ENCODE measurements around the gene SPRR2E.
"Not testable (repeated sequence)": the region's sequence is repeated elsewhere in the genome, so short reads cannot be mapped to it uniquely, and the experiment has no call there.

The SPRR2E gene

GRCh38 chr1:153094426-153094825 is at the start of gene SPRR2E:
Gene SPRR2E (minus strand): TSS chr1:153094526. CDS start chr1:153093751, 775 bp downstream.
- Mint-ChIP-seq H3K27ac (ENCODE audit: low read depth) (no peak within 1 kb of the TSS), H3K9me3 (no peaks in the 10 kb centered on the region), H3K36me3 (ENCODE audit: insufficient read depth) (no peaks in the 10 kb centered on the region)

GRCh38 chr1:153141377-153141776 is 47.1 kb upstream of the SPRR2E start:
- no peak overlapping the region for H3K27ac Mint-ChIP-seq (ENCODE audit: low read depth)
- peaks cover 86% of the 10 kb centered on the region for H3K27me3 Mint-ChIP-seq
- H3K4me3 Mint-ChIP-seq, result no peak overlapping the region
- peaks cover 2% of the 10 kb centered on the region for H3K36me3 Mint-ChIP-seq (ENCODE audit: insufficient read depth)
- no peak for DNase-seq (ENCODE audit: low spot score in 2 of 2)
- no peaks in the 10 kb centered on the region for H3K9me3 Mint-ChIP-seq
- ATAC-seq (replicated peaks; ENCODE audit: extremely low read depth, poor library complexity, severe bottlenecking), result no peak
- no peaks in the 10 kb centered on the region for H3K4me1 Mint-ChIP-seq

More at GRCh38 chr1:153094426-153094825, at the start of gene SPRR2E:
- H3K27me3 Mint-ChIP-seq, result peaks cover 66% of the 10 kb centered on the region
- no peak for ATAC-seq (replicated peaks; ENCODE audit: extremely low read depth, poor library complexity, severe bottlenecking)
- no peak within 1 kb of the TSS for H3K4me3 Mint-ChIP-seq
- no peak for DNase-seq (ENCODE audit: low spot score in 2 of 2)
- H3K4me1 Mint-ChIP-seq, result no peaks in the 10 kb centered on the region

GRCh38 chr1:153140484-153140883 is 46.2 kb upstream of the SPRR2E start:
- Mint-ChIP-seq H3K9me3 (no peaks in the 10 kb centered on the region), H3K27me3 (peaks cover 86% of the 10 kb centered on the region), H3K4me3 (no peak overlapping the region), H3K36me3 (ENCODE audit: insufficient read depth) (peaks cover 2% of the 10 kb centered on the region), H3K27ac (ENCODE audit: low read depth) (no peak overlapping the region), H3K4me1 (no peaks in the 10 kb centered on the region)
- DNase-seq (ENCODE audit: low spot score in 2 of 2) (no peak), ATAC-seq (replicated peaks; ENCODE audit: extremely low read depth, poor library complexity, severe bottlenecking) (no peak)

- ATAC-seq (replicated peaks; ENCODE audit: extremely low read depth, poor library complexity, severe bottlenecking) (no peak), DNase-seq (ENCODE audit: low spot score in 2 of 2) (no peak)
- Mint-ChIP-seq H3K27ac (ENCODE audit: low read depth) (no peak overlapping the region), H3K4me3 (no peak overlapping the region), H3K9me3 (no peaks in the 10 kb centered on the region), H3K27me3 (peaks cover 97% of the 10 kb centered on the region), H3K4me1 (no peaks in the 10 kb centered on the region), H3K36me3 (ENCODE audit: insufficient read depth) (no peaks in the 10 kb centered on the region)
Measured at GRCh38 chr1:153133743-153134142, 39.4 kb upstream of the SPRR2E start.

GRCh38 chr1:153133267-153133666 is 38.9 kb upstream of the SPRR2E start:
- Mint-ChIP-seq H3K4me1 (no peaks in the 10 kb centered on the region), H3K36me3 (ENCODE audit: insufficient read depth) (no peaks in the 10 kb centered on the region), H3K4me3 (no peak overlapping the region), H3K27ac (ENCODE audit: low read depth) (no peak overlapping the region), H3K9me3 (no peaks in the 10 kb centered on the region), H3K27me3 (peaks cover 92% of the 10 kb centered on the region)
- no peak for DNase-seq (ENCODE audit: low spot score in 2 of 2)
- no peak for ATAC-seq (replicated peaks; ENCODE audit: extremely low read depth, poor library complexity, severe bottlenecking)

GRCh38 chr1:153128688-153129087 is 34.4 kb upstream of the SPRR2E start:
- ATAC-seq (replicated peaks; ENCODE audit: extremely low read depth, poor library complexity, severe bottlenecking); H3K4me3 Mint-ChIP-seq; H3K27ac Mint-ChIP-seq (ENCODE audit: low read depth); DNase-seq (ENCODE audit: low spot score in 2 of 2); H3K36me3 Mint-ChIP-seq (ENCODE audit: insufficient read depth); H3K4me1 Mint-ChIP-seq: not testable (repeated sequence)
- Mint-ChIP-seq H3K27me3 (peaks cover 47% of the 10 kb centered on the region), H3K9me3 (peaks cover 12% of the 10 kb centered on the region)

- H3K27ac Mint-ChIP-seq (ENCODE audit: low read depth), result no peak overlapping the region
- DNase-seq (ENCODE audit: low spot score in 2 of 2) (no peak), ATAC-seq (replicated peaks; ENCODE audit: extremely low read depth, poor library complexity, severe bottlenecking) (no peak)
- H3K36me3 Mint-ChIP-seq (ENCODE audit: insufficient read depth), result peaks cover 2% of the 10 kb centered on the region
- no peaks in the 10 kb centered on the region for H3K4me1 Mint-ChIP-seq
- no peak overlapping the region for H3K4me3 Mint-ChIP-seq
- H3K9me3 Mint-ChIP-seq, result peaks cover 12% of the 10 kb centered on the region
- peaks cover 36% of the 10 kb centered on the region for H3K27me3 Mint-ChIP-seq
Measured at GRCh38 chr1:153127296-153127695, 33.0 kb upstream of the SPRR2E start.

- ATAC-seq (replicated peaks; ENCODE audit: extremely low read depth, poor library complexity, severe bottlenecking) (no peak), DNase-seq (ENCODE audit: low spot score in 2 of 2) (no peak)
- Mint-ChIP-seq H3K36me3 (ENCODE audit: insufficient read depth) (peaks cover 2% of the 10 kb centered on the region), H3K4me3 (no peak overlapping the region), H3K9me3 (peaks cover 12% of the 10 kb centered on the region), H3K27ac (ENCODE audit: low read depth) (no peak overlapping the region), H3K27me3 (peaks cover 29% of the 10 kb centered on the region), H3K4me1 (no peaks in the 10 kb centered on the region)
Measured at GRCh38 chr1:153125536-153125935, 31.2 kb upstream of the SPRR2E start.

GRCh38 chr1:153123793-153124192 is 29.5 kb upstream of the SPRR2E start:
- H3K4me1 Mint-ChIP-seq, result not testable (repeated sequence)

GRCh38 chr1:153122831-153123421 is 28.6 kb upstream of the SPRR2E start:
- no peak overlapping the region for H3K27ac Mint-ChIP-seq (ENCODE audit: low read depth)
- ATAC-seq (replicated peaks; ENCODE audit: extremely low read depth, poor library complexity, severe bottlenecking), result no peak
- H3K36me3 Mint-ChIP-seq (ENCODE audit: insufficient read depth), result peaks cover 2% of the 10 kb centered on the region
- no peak for DNase-seq (ENCODE audit: low spot score in 2 of 2)
- H3K4me3 Mint-ChIP-seq, result no peak overlapping the region
- peaks cover 12% of the 10 kb centered on the region for H3K9me3 Mint-ChIP-seq
- H3K4me1 Mint-ChIP-seq, result no peaks in the 10 kb centered on the region
- H3K27me3 Mint-ChIP-seq, result peaks cover 36% of the 10 kb centered on the region

More at GRCh38 chr1:153123793-153124192, 29.5 kb upstream of the SPRR2E start:
- not testable (repeated sequence) for DNase-seq (ENCODE audit: low spot score in 2 of 2); H3K4me3 Mint-ChIP-seq; H3K27ac Mint-ChIP-seq (ENCODE audit: low read depth); ATAC-seq (replicated peaks; ENCODE audit: extremely low read depth, poor library complexity, severe bottlenecking); H3K36me3 Mint-ChIP-seq (ENCODE audit: insufficient read depth)
- peaks cover 12% of the 10 kb centered on the region for H3K9me3 Mint-ChIP-seq
- H3K27me3 Mint-ChIP-seq, result peaks cover 28% of the 10 kb centered on the region

GRCh38 chr1:153120945-153121344 is 26.6 kb upstream of the SPRR2E start:
- ATAC-seq (replicated peaks; ENCODE audit: extremely low read depth, poor library complexity, severe bottlenecking), result no peak
- Mint-ChIP-seq H3K27me3 (peaks cover 55% of the 10 kb centered on the region), H3K9me3 (peaks cover 12% of the 10 kb centered on the region), H3K4me1 (no peaks in the 10 kb centered on the region), H3K36me3 (ENCODE audit: insufficient read depth) (peaks cover 2% of the 10 kb centered on the region), H3K4me3 (no peak overlapping the region), H3K27ac (ENCODE audit: low read depth) (no peak overlapping the region)
- DNase-seq (ENCODE audit: low spot score in 2 of 2), result no peak

- peaks cover 2% of the 10 kb centered on the region for H3K36me3 Mint-ChIP-seq (ENCODE audit: insufficient read depth)
- no peaks in the 10 kb centered on the region for H3K4me1 Mint-ChIP-seq
- ATAC-seq (replicated peaks; ENCODE audit: extremely low read depth, poor library complexity, severe bottlenecking), result no peak
- no peak overlapping the region for H3K27ac Mint-ChIP-seq (ENCODE audit: low read depth)
- H3K9me3 Mint-ChIP-seq, result peaks cover under 1% of the 10 kb centered on the region
- no peak for DNase-seq (ENCODE audit: low spot score in 2 of 2)
- peaks cover 69% of the 10 kb centered on the region for H3K27me3 Mint-ChIP-seq
- no peak overlapping the region for H3K4me3 Mint-ChIP-seq
Measured at GRCh38 chr1:153119491-153119971, 25.2 kb upstream of the SPRR2E start.

- H3K36me3 Mint-ChIP-seq (ENCODE audit: insufficient read depth); H3K9me3 Mint-ChIP-seq; H3K27ac Mint-ChIP-seq (ENCODE audit: low read depth); ATAC-seq (replicated peaks; ENCODE audit: extremely low read depth, poor library complexity, severe bottlenecking); DNase-seq (ENCODE audit: low spot score in 2 of 2); H3K4me1 Mint-ChIP-seq; H3K4me3 Mint-ChIP-seq: not testable (repeated sequence)
- H3K27me3 Mint-ChIP-seq, result peaks cover 82% of the 10 kb centered on the region
Measured at GRCh38 chr1:153115264-153115663, 20.9 kb upstream of the SPRR2E start.

All from central memory CD8-positive, alpha-beta T cell (primary cell).